ENCODE measurements around the gene CHN2.
A peak's percentile ranks its signal among the peaks of the same experiment; 100 is the strongest.

CHN2 gene

GRCh38 chr7:29194594-29195427 is at the start of gene CHN2:
TSS of gene CHN2 (plus strand) at chr7:29194775.
- DNase-seq = peak; percentile 70

GRCh38 chr7:29145553-29146056 is 49.0 kb upstream of the CHN2 start:
- DNase-seq = no peak

- peak; percentile 56 for DNase-seq
These were observed 48.4 kb upstream of the CHN2 start, which contains the start of gene CPVL for GRCh38 chr7:29146057-29146706. TSS of gene CPVL (minus strand) at chr7:29146537. CDS start at chr7:29121061, 25,476 bp downstream.

- peak; percentile 36 for DNase-seq
These were observed 47.5 kb upstream of the CHN2 start for GRCh38 chr7:29146888-29147609.

- no peak for DNase-seq
These were observed 46.8 kb upstream of the CHN2 start for GRCh38 chr7:29147821-29148220.

GRCh38 chr7:29149036-29149435 is 45.5 kb upstream of the CHN2 start:
- DNase-seq = no peak

- DNase-seq = no peak
These were observed 43.7 kb upstream of the CHN2 start for GRCh38 chr7:29150856-29151255.

- no peak for DNase-seq
These were observed 40.5 kb upstream of the CHN2 start for GRCh38 chr7:29154076-29154475.

GRCh38 chr7:29156907-29157452 is 37.6 kb upstream of the CHN2 start:
- no peak for DNase-seq

GRCh38 chr7:29158795-29159423 is 35.7 kb upstream of the CHN2 start:
- DNase-seq = no peak

- no peak for DNase-seq
These were observed 34.5 kb upstream of the CHN2 start for GRCh38 chr7:29160080-29160479.

- no peak for DNase-seq
These were observed 33.3 kb upstream of the CHN2 start for GRCh38 chr7:29161231-29161630.

GRCh38 chr7:29162577-29162976 is 32.0 kb upstream of the CHN2 start:
- no peak for DNase-seq

GRCh38 chr7:29163854-29164253 is 30.7 kb upstream of the CHN2 start:
- no peak for DNase-seq

- no peak for DNase-seq
These were observed 26.9 kb upstream of the CHN2 start for GRCh38 chr7:29167721-29168120.

GRCh38 chr7:29170781-29171180 is 23.8 kb upstream of the CHN2 start:
- DNase-seq = no peak

- DNase-seq = no peak
These were observed 21.1 kb upstream of the CHN2 start for GRCh38 chr7:29173458-29173857.

- peak; percentile 34 for DNase-seq
These were observed 16.5 kb upstream of the CHN2 start for GRCh38 chr7:29177963-29178600.

- DNase-seq = no peak
These were observed 15.5 kb upstream of the CHN2 start for GRCh38 chr7:29179115-29179514.

- DNase-seq = no peak
These were observed 10.0 kb upstream of the CHN2 start for GRCh38 chr7:29184599-29184998.

GRCh38 chr7:29185613-29186012 is 9.0 kb upstream of the CHN2 start:
- no peak for DNase-seq

- peak; percentile 56 for DNase-seq
These were observed 4.8 kb upstream of the CHN2 start for GRCh38 chr7:29189743-29190201.

Measured in left hindlimb (tissue), 1 donor.